Loucy (cell line): ENCODE data around the gene SUPT3H.

ENCODE experiments used
- EZH2phosphoT487 ChIP-seq: fragments of 200-600 bp; IDR thresholded peaks from 2 replicates; pipeline ENCODE4 v1.6.1; 2018; ENCODE audit warnings: antibody characterized with exemption, mild to moderate bottlenecking, moderate library complexity, borderline replicate concordance
- TF ChIP-seq, protein P1 (sequence below): fragments of 200-600 bp; sonication (generic); conservative IDR thresholded peaks from 2 replicates; pipeline ENCODE4 v1.5.1; 2014; ENCODE audit warnings: mild to moderate bottlenecking, antibody characterized with exemption, low read length

DNA sequence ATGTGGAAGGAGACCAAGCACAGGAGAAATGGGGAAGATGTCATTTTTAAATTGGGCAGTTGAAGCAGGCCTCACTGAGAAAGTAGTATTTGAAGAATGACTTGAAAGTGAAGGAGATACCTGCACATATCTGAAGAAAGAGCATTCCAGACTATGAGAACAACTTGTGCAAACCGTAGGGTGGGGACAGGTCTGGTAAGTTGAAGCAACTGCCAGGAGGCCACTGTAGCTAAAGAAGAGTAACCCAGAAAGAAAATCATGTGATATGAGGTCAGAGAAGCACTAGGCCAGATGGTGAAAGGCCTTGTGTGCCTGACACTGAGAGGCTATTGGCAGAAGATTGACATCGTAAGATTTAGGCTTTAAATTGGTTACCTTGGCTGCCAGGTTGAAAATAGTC lies 4.7 kb upstream of the SUPT3H start:
- TF ChIP-seq, protein P1, sequence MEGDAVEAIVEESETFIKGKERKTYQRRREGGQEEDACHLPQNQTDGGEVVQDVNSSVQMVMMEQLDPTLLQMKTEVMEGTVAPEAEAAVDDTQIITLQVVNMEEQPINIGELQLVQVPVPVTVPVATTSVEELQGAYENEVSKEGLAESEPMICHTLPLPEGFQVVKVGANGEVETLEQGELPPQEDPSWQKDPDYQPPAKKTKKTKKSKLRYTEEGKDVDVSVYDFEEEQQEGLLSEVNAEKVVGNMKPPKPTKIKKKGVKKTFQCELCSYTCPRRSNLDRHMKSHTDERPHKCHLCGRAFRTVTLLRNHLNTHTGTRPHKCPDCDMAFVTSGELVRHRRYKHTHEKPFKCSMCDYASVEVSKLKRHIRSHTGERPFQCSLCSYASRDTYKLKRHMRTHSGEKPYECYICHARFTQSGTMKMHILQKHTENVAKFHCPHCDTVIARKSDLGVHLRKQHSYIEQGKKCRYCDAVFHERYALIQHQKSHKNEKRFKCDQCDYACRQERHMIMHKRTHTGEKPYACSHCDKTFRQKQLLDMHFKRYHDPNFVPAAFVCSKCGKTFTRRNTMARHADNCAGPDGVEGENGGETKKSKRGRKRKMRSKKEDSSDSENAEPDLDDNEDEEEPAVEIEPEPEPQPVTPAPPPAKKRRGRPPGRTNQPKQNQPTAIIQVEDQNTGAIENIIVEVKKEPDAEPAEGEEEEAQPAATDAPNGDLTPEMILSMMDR, result no peak
- TF ChIP-seq EZH2phosphoT487, result no peak
